H1 (cell line): Measurements from ENCODE around the gene MYRF. TPM values are rescaled to one million over a fixed set of nuclear protein-coding genes. Genes with fewer than 3 reads are reported as not detected.

Experiments
- BRCA1 ChIP-seq: IDR thresholded peaks from 2 replicates; pipeline ENCODE4 v1.6.1; 2012; ENCODE audit warnings: low read depth, low read length, improper control_type of control experiment
- JUND ChIP-seq: IDR thresholded peaks from 2 replicates; pipeline ENCODE4 v1.6.1; 2011; ENCODE audit warnings: mild to moderate bottlenecking, improper control_type of control experiment, low read length
- POU5F1 ChIP-seq: IDR thresholded peaks from 2 replicates; pipeline ENCODE4 v1.6.1; 2011; ENCODE audit warnings: low read depth, mild to moderate bottlenecking, low read length, moderate library complexity
- polyA plus RNA-seq, 7 experiments: library from polyadenylated mRNA; depleted of rRNA in 3 of 7; stranded (reverse) in 5 of 7; unstranded in 2 of 7; fragments of >200 nt in 5 of 7; fragments of 200-250 nt in 2 of 7; gene quantifications; 1 replicate in 5 of 7; 2 replicates in 1 of 7; 4 replicates in 1 of 7; pipeline versions ENCODE4 v1.2.1 to v1.2.3, GENCODE V29; 2011 to 2013; ENCODE audit warnings: missing spikeins in 2 of 7, mixed read lengths in 2 of 7
- total RNA-seq: library from RNA; stranded (reverse); fragmentation: NEBNext Ultra II Directional; extraction: Animal tissue kit (Norgen Biotek cat#: 25700); gene quantifications from 2 replicates; pipeline ENCODE4 v1.2.1, GENCODE V29; 2021
- TF ChIP-seq, protein P1 (sequence below): fragments of 300-600 bp; sonication (generic); IDR thresholded peaks from 2 replicates; pipeline ENCODE4 v1.7.1; 2012; ENCODE audit warnings: low read length, moderate library complexity, mild to moderate bottlenecking, inconsistent platforms; ENCODE audit not compliant: insufficient replicate concordance

Gene MYRF
- total and polyA plus RNA-seq, 2 of the 8 experiments (the other 6 are each of a cell fraction or from before 2014, with no cell fraction given): 6.0 to 6.1 TPM

DNA sequence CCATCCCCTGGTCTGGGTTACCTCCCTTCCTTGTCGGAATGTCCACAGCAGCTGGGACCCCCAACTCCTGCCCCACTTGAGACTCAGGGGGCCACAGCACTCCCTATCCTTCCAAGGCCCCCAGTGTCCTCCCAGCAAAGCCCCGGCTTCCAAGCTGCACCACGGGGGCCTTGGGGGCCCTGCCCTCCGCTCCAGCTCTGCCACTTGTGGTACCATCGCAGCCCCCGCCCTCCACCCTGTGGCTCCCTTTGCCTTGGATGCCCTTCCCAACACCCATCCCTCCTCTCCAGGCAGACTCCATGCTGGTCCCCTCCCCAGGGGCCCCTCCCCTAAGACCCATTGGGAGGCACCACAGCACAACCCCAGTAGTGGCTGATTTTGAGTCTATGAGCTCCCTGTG, 22.7 kb downstream of the MYRF start (continued):
- TF ChIP-seq, protein P1, sequence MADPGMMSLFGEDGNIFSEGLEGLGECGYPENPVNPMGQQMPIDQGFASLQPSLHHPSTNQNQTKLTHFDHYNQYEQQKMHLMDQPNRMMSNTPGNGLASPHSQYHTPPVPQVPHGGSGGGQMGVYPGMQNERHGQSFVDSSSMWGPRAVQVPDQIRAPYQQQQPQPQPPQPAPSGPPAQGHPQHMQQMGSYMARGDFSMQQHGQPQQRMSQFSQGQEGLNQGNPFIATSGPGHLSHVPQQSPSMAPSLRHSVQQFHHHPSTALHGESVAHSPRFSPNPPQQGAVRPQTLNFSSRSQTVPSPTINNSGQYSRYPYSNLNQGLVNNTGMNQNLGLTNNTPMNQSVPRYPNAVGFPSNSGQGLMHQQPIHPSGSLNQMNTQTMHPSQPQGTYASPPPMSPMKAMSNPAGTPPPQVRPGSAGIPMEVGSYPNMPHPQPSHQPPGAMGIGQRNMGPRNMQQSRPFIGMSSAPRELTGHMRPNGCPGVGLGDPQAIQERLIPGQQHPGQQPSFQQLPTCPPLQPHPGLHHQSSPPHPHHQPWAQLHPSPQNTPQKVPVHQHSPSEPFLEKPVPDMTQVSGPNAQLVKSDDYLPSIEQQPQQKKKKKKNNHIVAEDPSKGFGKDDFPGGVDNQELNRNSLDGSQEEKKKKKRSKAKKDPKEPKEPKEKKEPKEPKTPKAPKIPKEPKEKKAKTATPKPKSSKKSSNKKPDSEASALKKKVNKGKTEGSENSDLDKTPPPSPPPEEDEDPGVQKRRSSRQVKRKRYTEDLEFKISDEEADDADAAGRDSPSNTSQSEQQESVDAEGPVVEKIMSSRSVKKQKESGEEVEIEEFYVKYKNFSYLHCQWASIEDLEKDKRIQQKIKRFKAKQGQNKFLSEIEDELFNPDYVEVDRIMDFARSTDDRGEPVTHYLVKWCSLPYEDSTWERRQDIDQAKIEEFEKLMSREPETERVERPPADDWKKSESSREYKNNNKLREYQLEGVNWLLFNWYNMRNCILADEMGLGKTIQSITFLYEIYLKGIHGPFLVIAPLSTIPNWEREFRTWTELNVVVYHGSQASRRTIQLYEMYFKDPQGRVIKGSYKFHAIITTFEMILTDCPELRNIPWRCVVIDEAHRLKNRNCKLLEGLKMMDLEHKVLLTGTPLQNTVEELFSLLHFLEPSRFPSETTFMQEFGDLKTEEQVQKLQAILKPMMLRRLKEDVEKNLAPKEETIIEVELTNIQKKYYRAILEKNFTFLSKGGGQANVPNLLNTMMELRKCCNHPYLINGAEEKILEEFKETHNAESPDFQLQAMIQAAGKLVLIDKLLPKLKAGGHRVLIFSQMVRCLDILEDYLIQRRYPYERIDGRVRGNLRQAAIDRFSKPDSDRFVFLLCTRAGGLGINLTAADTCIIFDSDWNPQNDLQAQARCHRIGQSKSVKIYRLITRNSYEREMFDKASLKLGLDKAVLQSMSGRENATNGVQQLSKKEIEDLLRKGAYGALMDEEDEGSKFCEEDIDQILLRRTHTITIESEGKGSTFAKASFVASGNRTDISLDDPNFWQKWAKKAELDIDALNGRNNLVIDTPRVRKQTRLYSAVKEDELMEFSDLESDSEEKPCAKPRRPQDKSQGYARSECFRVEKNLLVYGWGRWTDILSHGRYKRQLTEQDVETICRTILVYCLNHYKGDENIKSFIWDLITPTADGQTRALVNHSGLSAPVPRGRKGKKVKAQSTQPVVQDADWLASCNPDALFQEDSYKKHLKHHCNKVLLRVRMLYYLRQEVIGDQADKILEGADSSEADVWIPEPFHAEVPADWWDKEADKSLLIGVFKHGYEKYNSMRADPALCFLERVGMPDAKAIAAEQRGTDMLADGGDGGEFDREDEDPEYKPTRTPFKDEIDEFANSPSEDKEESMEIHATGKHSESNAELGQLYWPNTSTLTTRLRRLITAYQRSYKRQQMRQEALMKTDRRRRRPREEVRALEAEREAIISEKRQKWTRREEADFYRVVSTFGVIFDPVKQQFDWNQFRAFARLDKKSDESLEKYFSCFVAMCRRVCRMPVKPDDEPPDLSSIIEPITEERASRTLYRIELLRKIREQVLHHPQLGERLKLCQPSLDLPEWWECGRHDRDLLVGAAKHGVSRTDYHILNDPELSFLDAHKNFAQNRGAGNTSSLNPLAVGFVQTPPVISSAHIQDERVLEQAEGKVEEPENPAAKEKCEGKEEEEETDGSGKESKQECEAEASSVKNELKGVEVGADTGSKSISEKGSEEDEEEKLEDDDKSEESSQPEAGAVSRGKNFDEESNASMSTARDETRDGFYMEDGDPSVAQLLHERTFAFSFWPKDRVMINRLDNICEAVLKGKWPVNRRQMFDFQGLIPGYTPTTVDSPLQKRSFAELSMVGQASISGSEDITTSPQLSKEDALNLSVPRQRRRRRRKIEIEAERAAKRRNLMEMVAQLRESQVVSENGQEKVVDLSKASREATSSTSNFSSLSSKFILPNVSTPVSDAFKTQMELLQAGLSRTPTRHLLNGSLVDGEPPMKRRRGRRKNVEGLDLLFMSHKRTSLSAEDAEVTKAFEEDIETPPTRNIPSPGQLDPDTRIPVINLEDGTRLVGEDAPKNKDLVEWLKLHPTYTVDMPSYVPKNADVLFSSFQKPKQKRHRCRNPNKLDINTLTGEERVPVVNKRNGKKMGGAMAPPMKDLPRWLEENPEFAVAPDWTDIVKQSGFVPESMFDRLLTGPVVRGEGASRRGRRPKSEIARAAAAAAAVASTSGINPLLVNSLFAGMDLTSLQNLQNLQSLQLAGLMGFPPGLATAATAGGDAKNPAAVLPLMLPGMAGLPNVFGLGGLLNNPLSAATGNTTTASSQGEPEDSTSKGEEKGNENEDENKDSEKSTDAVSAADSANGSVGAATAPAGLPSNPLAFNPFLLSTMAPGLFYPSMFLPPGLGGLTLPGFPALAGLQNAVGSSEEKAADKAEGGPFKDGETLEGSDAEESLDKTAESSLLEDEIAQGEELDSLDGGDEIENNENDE: no peak
- no peak for TF ChIP-seq POU5F1
- TF ChIP-seq BRCA1: no peak
- no peak for TF ChIP-seq JUND
